HG03354 (cell line): ENCODE data around the gene TENM4.

Experiments
- ATAC-seq: cut with Tn5 transposase; IDR thresholded peaks from one replicate; pipeline ENCODE4 v1.9.1; 2021; ENCODE audit warnings: mild to moderate bottlenecking; ENCODE audit not compliant: unreplicated experiment, poor library complexity, severe bottlenecking

Gene TENM4

DNA sequence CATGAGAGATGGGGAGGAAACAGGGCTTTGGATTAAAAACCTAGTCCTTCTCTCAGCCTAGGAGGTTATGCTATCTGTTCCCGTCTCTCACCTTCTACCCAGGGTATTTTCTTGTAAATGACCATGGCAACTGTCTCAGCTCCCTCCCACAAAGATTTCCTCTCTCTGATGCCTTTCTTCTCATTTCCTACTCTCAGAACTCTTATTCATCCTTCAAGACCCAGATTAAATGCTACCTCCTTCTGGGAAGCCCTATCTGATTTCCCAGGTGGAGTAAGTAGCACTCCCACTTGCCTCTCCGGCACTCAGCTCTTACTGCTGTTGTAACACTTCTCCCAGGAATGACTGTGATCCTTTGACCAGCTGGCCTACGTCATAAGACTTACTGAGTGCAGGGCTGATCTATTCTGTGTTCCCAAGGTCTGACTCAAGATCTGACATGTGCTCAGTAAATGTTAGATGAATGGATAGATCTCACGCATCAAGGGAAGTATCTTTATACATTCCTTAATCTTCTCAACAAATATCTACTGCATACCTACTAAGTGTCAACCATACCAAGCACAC, 175.0 kb downstream of the TENM4 start:
- no peak for ATAC-seq

DNA sequence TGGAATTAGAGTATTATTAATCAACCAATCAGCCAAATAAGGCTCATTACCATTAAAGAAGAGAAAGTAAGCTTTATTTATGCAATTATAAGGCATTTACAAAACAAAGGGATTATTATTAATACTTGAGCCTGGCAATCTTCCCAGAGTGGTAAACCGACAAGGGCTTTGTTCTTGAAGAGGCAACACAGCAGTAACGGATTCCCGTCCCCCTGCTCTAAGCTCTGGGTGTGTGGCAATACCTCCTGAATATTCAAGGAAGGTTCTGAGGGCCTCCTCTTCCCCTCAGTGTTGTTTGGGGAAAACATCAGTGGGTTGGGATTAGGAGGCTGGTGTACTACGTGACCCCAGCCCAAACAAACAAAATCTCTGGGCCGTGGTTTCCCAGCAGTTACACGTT, 176.5 kb downstream of the TENM4 start:
- ATAC-seq = no peak

DNA sequence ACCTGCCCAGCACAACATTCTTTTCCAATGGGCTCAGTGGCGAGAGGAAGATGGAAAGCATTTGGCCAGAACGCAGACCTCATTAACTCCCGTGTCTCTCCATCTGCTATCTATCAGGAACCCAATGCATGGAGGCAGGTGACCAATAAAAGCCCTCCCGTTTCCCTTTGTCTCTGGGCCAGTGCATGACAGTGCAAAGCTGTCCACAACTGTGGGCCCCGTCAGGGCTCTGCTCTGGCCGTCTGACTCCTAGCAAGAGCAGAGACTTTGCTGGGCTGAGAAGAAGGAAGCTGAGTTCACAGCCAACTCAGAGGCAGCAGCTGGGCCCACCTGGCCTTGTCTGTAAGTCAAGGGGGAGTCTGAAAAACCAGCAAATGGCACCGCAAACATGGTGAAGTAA, 177.8 kb downstream of the TENM4 start:
- no peak for ATAC-seq

GRCh38 chr11:79262221-79262620, 178.6 kb downstream of the TENM4 start:
- ATAC-seq = no peak

DNA sequence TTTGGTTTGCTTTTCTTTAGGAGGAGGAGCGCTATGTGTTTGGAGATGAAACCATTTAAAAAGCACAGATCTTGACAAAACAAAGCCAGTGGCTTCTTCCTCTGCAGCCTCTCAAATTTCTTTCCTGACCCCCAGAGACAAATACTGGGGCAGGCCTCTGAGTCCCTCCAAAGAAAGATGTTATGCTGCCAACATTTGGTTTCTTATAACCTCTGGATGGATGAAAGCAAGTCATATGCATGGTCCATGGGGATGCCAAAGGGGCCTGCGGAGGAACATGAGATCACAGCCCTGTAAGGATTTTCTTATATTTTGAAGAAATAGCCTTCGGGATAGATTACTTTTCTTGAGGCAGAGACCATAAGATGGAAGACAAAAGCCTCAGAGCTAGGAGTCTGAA, 179.1 kb downstream of the TENM4 start:
- no peak for ATAC-seq

- no peak for ATAC-seq
Observed at GRCh38 chr11:79259800-79260199, 181.0 kb downstream of the TENM4 start.

- no peak for ATAC-seq
Observed at GRCh38 chr11:79258576-79258975, 182.3 kb downstream of the TENM4 start.

GRCh38 chr11:79255965-79256364, 184.9 kb downstream of the TENM4 start:
- ATAC-seq = no peak

DNA sequence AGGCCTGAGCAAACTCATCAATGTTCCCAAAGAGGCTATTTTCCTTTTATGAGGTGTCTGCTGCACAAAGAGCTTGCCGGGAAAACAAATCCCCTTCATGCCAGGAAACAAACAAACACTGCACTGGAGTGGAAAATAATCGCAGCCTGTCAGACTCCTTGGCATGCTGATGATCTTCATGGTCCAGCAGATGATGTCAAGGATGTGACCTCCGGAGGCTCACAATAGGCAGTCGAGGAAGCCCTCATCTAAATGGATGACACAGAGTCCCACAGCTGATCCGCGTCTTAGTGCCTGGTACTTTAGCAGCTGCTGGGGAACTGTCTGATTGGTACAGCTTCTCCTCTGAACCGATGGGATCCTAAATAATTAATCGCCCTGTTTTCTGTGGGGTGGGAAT, 187.6 kb downstream of the TENM4 start:
- no peak for ATAC-seq

GRCh38 chr11:79249295-79249993, 191.4 kb downstream of the TENM4 start:
- no peak for ATAC-seq

DNA sequence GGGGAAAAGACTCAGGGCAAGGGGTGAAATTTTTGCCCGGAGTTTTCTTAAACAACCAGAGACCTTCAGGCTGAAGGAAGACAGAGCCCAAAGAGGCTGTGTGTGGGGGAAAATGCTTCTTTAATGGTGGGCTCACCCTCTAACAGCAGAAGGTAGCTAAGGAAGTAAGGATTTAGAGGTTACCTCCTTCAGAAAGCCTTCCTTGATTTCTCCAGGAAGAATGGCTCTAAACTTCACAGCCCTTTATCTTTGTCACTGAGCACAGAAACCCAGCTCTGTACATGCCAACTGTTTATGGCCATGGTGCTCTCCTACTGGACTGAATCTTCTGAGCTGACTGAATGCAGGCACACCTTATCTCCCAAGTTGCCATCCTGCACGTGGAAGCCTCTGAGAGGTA, 196.0 kb downstream of the TENM4 start:
- no peak for ATAC-seq

DNA sequence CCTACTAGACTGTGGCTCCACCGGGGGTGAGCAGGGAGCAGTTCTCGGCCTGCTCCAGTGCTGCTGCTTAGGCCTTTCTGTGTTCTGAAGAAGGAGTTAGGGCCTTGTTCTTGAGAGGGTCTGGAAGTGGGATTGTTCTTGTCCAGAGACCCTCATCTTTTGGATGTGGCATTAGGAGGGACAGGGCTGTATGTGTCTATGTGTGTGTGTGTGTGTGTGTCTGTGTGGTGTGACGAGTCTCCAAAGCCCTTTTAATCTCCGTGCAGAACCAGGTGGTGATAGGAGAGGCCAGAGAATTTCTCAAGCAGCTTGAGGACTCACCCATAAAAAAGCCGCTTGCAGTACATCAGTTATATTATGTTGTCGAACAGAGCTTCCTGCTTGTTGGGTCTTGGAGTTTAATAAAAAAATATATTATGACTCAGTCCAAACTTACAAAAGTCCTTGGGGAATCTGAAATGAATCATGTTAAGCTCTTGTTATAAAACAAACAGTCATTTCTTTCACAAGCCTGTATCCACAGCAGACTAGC, 196.5 kb downstream of the TENM4 start:
- ATAC-seq = no peak

- ATAC-seq = no peak
Observed at GRCh38 chr11:79243422-79244210, 197.2 kb downstream of the TENM4 start.

DNA sequence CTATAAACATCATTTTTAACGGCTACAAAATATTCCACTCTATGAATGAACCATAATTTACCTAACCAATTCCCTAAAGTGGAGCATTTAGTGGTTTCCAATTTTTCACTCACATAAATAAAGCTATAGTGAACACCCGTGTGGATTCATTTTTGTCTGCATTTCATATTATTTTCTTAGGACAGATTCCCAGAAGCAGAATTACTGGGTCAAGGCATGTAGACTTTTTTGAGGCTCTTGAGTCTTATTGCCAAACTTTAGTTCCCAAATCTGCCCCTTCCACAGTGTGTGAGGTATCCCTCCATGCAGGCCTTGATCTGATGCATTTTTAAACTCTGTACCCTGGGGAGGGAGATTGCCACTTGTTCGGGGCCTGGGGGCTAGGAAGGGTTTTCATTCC, 198.2 kb downstream of the TENM4 start:
- no peak for ATAC-seq

DNA sequence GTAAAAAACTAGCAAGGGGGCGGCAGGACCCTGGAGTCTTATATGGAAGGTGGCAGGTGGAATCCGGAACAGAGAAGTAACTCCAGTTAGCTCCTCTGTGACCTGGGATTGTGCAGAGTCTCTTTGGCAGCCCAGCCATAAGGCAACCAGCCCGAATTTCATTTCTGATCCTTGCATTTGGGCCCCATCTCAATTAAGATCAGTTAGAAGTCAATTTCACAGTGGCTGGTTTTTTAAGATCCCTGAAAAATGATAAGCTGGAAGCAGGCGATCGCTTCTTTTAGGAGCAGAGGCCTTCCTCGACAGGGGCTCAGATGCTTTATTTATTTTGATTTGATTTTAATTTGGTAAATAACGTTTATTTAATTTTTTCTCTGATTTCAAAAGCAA, 199.0 kb downstream of the TENM4 start:
- no peak for ATAC-seq

DNA sequence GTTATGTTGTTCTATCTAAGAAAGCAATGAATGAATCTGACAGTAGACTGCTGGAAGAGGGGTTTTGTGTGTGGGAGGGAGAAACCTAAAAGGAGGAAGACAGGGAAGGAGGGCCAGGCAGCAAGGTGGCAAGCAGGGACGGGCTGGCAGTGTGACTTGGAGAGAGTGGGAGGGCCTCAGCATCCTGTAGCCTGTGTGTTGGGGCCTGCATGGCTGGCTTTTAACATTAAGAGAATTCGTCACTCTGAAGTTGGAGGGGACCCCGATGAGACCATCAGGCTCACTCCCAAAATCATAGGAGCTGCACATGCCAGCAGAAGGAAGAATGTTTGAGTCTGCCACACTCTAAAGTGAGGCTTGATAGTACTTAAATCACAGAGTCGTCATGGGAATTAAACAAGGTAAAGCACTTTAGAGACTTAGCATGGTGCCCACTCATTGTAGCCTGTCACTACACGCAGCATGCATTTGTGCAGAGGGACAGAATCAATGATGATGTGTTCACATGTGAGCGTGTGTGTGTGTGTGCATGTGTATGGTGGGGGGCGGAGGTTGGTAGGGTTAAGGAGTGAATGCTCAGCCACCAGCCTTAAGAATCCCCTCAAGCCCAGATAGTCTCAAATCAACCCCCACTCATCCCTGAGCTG, 199.5 kb downstream of the TENM4 start:
- ATAC-seq = no peak

- no peak for ATAC-seq
Observed at GRCh38 chr11:79237703-79238102, 203.1 kb downstream of the TENM4 start.

DNA sequence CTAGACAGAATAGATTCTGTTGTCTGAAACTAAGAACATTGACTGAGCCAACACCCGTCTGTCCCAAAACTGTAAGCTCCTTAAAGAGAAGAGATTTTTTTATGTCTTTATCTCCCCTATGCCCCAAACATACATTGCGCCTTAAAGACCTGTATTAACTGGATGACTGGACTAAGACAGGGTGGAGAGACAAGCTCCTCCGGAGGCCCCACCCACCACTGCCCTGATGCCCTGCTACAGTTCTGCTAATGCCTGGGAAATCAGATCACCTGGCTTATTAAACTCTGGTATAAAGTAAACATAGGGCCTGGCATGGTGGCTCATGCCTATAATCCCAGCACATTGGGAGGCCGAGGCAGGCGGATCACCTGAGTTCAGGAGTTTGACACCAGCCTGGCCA, 203.7 kb downstream of the TENM4 start:
- no peak for ATAC-seq

DNA sequence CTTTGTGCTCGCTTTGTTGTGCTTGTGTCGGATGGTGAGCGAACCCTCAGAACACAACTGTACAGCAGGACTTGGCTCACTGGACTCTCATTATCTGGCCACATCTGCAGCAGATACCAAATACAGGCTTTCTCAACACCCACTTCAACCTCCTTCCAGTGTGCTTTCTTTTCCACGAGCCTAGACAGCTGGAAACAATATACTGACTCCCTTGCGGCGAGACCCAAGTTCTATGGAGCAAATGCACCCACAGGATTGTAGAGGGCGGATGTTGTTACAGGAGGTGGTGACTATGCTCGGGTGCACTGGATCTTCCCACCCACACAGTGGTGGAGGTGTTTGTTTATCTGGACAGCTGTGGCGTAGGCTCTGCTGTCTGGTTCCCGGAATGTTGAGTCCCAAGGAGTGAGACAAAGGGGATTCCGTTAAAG, 204.3 kb downstream of the TENM4 start:
- ATAC-seq = no peak

GRCh38 chr11:79235696-79236095, 205.1 kb downstream of the TENM4 start:
- ATAC-seq = no peak
